ENCODE data around the gene DAP.
A peak's percentile ranks its signal among the peaks of the same experiment; 100 is the strongest.
"Not testable (repeated sequence)": the region's sequence is repeated elsewhere in the genome, so short reads cannot be mapped to it uniquely, and the experiment has no call there.

DAP gene, protein sequence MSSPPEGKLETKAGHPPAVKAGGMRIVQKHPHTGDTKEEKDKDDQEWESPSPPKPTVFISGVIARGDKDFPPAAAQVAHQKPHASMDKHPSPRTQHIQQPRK

DNA sequence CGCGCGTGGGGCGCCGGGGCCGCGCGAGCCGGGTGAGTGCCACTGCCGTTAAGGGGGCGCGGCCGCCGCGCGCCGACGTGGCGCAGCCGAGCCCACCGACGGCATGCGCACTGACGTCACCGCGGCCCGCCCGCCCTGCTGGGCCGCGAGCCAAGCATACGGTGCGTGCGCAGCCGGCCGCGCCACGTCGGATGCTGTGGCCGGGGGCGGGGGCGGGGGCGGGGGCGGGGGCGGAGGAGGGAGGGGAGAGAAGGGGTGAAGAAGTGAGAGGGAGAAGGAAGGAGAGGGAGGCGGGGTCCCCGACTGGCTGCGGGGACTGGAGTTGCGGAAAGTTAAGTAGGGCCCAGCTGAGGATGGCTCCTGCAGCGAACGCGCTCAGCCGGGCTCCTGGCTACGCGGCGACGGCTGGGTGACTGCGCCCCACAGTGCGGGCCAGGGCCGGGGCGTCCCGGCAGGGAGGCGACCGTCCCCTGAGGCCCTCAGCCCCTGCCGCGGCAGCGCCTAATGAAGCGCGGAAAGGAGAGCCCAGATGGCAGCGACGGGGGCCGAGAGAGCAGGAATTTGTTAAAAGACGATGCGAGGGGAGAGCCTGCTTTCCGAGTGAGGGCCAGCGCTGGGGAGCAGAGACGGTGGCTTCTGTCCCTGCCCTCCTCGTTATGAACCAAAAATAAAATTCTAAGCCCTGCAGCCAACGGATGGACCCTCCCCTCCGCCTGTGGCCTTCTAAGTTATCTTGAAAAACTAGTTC, at the start of gene DAP:
DAP (minus strand) TSS at position 50 of the 748 bp plus-strand sequence. CDS start 166 bp downstream, outside the sequence.
- DNase-seq: peak; percentile 76 to 81

DNA sequence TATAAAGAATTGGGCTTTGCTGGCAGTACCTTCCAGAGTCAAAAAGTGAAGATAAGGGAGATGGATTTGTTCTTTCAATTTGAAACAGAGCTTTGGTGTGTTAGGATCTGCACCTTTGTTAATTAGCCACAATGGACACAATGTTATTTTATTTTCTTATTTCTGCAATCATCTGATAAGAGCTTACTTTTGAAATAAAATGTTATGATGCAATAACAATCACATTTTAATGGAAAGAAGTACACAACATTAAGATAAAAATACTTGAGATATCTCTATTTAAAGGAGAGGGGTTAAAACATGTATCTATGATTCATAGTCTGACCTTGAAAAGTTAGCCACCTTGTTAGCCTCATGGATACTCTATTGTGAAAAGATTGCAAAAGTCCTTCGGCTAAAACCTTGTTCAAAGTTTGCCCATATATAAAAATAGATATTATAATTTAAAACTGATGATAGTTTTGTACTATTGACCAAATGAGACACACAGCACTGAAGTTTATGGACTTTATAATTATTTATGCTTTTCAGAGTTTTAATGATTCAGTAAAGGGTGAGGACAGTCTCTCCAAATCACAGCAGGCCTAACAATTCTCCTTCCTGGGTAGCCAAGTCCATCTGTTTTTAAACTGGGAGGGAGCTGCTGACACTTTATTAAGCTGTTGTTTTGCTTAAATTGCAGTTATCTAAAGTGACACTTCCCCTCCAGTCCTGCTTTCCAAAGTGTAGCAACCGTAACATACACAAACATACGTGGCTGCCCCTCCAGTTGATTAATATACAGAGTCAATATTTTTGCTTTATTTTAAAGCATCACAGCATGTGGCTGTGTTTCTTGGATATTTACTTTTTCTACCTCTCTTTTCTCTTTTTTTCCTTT, 47.6 kb upstream of the DAP start:
- DNase-seq: no peak

DNA sequence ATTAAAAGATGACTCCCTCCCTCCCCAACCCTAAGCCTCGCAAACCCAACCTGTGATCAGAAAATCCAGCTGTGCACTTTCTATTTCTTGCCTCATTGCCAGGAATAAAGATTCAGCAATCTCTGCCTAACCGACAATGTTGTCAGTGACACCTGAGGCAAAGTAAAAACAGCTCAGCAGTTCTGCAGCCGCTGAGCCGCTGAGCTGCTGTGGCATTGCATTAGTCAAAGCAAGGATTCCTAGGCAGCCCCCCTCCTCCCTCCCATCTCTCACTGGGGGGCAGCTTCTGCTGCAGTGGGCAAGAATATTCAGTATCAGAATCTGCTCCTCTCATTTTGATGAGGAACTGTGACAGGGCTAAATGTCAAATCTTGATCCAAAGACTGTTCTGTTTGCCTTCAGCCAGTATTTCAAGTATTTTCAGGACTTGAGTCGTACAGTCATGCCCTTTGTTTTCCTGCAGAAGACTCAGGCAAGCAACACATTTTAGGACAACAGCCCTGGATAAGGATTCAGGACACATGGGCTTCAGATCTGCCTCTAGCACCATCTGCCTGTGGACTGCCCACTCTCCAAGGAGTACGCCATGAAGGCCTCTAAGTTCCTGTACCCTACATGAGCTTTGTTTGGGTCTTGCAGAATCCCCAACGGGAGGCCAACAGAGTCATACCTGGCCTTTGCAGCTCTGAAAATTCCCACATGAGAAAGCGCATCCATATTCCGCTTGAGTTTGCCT, 41.1 kb upstream of the DAP start:
- DNase-seq: no peak

DNA sequence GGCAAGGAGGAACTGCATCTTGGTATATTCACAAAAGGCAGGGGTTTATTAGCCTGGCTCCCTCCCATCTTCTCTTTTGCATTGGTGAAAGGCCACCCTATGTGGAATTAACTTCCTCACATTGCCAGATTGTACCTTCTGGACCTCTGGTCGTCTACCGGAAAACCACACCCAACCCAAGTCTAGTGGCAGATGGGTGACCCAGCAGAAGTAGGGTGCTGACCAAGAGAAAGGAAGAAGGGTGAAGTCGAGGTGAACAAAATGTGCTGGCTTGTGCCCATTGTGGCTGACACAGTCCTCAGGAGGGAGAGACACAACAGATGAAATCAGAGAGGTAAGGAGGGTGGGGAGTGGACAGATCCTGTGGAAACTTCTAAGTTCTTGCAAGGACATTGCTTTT, 39.8 kb upstream of the DAP start:
- DNase-seq: peak; percentile 78 to 80

DNA sequence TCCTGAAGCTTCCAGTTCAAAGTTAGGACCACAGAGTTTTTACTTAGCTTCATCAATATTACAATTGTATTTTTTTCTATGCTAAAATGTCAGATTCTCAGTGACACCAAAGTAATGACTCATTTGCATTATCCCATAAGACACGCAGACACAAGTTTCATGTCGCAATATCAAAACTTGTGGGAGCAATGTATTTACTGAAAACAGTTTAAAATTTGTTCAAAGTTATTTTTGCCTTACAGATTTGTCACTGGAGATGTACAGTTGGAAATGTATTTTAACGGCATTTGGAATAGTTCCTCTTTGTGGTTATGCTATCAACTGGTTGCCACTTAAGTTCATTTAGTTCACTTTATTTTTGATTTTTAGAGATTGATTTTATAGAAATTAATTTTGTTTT, 36.2 kb upstream of the DAP start:
- peak; percentile 52 to 56 for DNase-seq

DNA sequence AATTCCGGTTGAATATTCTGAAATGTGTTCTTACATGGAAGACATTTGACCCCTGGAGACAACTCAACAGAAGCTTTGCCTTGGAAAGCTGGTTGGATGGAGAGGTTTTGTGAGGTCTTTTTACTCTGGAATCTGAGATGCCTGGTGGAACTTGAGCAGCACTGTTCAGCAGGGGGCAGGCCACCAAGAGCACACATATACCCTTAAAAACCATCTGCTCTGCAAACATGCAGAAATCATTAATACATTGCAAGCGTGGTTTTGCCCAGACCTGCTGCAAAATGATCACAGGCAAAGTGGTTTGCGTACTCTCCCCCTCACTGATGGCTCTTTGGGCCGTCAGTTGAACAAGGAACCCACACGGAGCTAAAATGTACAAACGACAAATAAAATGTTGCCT, 32.8 kb upstream of the DAP start:
- no peak for DNase-seq

DNA sequence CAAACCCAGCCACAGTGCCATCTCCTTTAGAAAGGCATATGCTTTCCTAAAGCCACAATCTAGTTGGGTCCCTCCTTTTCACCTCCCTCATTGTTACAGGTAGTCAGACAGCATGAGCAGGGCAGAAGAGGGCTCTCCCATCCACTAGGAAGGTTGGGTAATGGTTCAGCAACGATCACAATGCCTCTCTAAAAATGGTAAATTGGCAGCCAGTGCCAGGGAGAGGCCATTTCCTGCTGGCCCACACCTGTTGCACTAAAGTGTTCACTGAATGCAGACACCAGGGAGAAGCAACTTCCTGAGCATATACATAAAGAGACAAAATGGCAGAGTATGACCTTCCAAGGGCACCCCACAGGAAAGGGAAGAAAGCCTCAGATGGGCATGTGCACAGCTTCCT, 31.3 kb upstream of the DAP start:
- DNase-seq: no peak

DNA sequence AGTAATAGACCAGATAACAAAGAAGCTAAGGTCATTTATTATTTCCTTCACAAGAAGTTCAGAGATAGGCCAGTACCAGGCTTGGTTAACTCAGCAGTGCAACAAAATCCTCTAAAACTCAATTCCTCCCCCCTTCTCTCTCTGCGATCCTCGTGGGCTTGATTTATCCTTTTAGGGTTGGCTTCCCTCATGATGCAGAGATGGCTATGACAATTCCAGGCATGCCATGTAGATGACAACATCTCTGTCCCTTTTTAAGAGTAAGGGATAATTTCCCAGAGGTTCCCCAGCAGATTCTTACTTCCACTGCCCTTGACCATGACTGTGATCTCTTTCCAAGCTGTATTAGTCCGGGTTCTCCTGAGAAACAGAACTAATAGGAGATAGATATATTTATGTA, 28.7 kb upstream of the DAP start:
- no peak for DNase-seq

DNA sequence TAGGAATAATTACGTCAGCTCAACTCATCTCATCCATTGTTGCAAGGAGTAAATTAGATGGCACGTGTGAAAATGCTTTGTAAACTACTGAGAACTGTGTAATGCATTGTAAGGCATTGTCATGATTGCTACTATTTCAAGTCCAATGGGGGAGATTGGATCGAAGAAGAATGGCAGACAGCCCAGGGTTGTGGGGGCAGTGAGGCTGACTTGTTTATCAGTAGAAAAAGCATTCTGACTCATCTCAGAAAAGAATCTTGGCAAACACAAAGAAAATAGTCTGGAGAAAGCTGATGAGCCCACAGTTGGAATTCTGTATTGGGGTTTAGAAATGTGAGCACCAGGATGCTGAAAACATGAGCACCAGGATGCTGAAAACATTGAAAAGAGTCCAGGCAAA, 28.0 kb upstream of the DAP start:
- DNase-seq: no peak

DNA sequence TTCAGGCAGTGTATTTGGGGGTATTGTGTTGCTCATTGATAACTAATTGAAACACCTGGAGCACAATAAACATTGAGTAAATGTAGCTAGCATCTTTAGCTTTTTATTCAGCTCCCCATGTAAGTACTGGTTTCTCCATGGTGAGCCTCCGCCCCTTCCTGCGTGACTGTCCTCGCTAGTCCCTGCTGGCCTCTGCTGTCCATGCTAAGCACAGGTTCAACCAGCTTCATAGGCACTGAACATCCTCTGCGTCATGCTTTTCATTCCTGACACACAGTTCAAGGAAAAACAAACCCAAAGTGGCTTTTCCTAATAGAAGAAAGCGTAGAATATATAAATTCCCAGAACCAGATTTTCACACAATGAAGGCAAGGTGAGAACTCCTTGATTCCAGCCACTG, 27.3 kb upstream of the DAP start:
- DNase-seq: no peak

DNA sequence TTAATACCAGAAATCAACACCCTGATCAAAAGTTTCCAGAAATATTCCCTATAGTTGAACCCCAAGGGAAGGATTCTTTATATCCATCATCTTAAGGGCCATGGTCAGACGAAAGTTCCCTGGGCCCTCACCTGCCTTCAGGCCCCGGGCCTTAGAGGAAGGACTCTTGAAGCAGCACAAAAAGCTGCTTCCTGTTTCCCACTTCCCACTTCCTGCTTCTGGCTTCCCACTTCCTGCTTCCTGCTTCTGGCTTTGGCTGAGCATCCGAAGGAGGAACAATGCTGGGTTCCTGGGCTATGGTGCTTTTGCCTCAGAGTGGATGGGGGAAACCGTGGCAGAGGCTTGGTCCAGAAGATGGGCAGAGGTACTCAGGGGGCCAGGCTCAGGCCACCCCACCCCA, 25.8 kb upstream of the DAP start:
- no peak for DNase-seq

DNA sequence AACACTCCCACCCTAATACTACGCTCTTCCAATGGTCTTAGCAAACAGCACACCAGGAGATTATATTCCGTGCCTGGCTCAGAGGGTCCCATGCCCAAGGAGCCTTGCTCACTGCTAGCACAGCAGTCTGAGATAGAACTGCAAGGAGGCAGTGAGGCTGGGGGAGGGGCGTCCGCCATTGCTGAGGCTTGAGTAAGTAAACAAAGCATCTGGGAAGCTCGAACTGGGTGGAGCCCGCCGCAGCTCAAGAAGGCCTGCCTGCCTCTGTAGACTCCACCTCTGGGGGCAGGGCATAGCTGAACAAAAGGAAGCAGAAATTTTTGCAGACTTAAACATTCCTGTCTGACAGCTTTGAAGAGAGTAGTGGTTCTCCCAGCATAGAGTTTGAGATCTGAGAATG, 19.2 kb upstream of the DAP start:
- not testable (repeated sequence) for DNase-seq

DNA sequence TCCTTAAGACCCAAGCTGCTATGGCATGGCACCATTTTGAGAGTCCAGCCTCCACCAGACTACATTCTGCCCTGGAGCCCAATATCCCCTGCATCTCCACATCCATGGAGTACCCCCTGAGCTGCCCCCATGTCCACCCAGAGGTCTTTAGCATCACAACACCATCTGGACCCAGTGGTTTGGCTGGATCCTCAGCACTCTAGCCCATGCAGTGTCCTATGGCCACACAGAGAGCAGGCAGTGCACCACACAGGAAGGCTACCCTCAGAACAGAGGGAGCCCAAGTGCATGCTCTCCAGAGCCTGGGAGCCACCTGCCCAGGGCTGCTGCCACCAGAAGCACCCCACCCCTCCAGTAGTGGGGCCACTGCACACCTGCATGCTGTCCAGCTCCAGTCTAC, 18.6 kb upstream of the DAP start:
- no peak for DNase-seq

DNA sequence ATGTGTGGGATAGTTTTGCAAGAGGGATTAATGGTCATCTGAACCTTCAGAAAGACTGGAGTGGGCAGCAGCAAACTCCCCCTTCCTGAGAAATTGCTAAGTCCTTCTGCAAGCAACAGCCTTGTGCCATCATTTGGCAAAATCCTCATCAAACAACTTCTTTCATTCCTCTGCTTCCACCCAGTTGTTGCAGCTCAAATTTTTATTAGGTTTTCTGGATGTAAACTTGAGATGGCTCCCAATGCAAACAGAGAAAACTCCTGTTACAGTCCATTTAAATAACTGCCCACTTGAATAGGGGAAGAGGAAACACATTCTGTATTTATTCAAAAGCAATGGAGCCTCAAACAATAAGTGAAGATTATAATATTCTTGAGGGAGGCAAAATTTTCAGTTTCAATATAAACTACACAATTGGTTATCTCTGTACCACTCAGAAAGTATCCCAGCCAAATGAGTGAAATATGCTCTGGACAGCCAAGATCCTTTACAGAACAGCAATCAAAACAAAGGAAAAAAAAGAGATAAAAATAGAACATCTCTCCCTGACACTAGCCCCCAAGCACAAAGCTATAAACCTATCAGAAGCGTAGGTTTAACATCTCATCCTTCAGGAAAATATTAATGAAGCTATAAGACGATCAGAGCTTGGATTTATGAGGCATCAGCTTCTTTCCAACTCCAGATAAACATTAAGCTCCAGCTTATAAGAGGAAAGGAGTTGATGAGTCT, 17.3 kb upstream of the DAP start:
- no peak for DNase-seq

DNA sequence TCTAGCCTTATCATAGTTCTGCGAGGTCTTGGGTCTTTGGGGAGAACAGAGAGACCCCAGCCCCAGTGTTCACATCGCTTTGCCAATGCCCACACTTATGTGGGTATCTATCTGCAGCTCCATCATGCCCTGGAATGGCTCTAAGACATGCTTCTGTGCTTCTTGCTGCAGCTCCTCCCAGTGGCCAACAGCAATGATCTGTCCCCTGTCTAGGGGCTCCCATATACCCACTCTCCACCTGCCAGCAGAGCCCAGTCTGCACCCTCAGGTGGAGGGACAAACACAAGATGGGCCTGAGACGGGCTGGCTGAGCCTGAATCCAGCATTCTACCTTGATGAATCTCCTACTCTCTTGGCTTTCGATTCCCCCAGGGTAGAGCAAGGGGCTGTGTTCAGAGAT, 14.6 kb upstream of the DAP start:
- no peak for DNase-seq

DNA sequence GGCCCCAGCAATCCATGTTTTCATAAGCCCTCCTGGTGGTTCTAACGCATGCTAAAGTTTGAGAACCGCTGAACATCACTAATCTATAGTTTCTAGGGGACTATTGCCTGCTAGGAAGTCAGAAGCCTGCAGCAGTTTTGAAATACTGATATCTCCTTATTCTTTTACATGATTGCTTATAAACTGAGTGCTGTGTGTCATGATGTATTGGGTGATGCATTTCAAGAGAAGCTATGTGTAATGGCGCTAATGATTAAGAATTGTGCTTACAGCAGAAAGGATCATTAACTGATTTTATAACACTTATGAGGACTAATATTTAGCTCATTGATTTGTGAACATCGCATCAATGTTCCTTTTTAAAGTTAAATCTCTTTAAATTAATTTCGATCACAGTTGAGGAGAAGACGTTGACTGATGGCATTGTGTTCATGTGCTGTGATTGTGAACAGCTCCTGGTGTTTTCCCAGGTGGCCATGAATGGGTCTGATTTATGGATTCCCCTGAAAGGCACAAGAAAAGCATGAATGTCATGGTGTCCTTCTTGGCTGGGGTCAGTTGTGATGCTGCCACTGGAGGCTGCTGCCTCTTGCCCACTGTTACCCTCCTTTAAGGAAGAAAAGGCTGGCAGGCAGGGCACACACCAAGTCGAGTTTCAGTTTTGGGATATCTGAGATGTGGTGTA, 12.0 kb upstream of the DAP start:
- DNase-seq: no peak

DNA sequence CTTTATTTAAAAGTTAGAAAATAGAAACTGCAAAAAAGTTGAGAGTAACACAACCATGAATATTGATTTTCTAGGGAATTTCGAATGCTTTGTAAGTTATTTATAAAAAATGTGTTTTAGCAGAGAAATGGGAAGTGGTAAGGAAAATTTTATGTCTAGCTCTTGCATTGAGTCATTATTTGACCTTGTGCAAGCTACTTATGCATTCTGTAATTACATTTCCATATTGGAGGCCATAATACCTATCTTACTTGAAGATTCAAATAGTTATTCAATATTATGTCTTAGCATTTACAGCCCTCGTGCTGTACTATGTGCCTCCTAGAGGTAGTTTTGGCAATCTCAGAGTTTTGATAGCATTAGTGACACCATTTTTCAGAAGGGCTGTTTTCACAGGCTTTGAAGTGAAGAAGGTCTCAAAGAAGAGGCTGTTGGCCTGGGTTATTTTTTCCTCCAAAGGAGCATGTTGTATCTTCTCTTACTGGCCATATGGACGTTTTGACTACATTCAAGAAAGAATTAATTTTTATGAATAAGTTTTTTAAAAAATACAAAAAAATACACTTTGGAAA, 7.4 kb upstream of the DAP start:
- peak; percentile 39 to 54 for DNase-seq

DNA sequence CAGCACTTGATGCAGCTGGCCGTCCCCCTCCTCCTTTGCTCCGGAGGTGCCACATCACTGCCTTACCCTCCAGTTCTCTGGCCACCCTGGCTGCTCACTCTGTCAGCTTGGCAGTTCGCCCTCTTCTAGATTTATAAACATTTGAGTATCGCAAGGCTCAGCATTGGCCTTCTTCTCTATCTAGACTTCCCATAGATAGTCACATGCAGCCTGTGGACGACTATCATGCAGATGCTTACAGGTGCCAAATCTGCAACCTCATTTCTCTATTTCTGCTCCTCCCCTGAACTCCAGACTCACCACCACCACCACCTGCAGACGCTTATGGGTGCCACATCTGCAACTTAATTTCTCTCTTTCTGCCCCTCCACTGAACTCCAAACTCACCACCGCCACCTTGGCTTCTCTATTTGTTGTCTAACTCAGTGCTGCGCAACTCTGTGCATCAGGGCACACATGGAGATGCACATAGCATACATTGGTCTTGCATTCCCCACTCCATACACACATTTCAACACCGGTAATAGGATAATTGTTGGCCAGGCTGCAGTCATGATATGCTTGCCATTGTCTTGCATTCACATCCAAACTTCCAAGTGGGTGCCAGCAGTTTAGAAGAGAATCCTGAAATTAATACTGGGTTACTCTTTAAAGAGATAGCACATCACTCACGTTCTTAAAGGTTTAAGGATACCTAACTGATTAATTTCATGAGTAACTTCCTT, 1.9 kb upstream of the DAP start:
- DNase-seq: peak in 1 of 2 experiments; percentile 24

DNA sequence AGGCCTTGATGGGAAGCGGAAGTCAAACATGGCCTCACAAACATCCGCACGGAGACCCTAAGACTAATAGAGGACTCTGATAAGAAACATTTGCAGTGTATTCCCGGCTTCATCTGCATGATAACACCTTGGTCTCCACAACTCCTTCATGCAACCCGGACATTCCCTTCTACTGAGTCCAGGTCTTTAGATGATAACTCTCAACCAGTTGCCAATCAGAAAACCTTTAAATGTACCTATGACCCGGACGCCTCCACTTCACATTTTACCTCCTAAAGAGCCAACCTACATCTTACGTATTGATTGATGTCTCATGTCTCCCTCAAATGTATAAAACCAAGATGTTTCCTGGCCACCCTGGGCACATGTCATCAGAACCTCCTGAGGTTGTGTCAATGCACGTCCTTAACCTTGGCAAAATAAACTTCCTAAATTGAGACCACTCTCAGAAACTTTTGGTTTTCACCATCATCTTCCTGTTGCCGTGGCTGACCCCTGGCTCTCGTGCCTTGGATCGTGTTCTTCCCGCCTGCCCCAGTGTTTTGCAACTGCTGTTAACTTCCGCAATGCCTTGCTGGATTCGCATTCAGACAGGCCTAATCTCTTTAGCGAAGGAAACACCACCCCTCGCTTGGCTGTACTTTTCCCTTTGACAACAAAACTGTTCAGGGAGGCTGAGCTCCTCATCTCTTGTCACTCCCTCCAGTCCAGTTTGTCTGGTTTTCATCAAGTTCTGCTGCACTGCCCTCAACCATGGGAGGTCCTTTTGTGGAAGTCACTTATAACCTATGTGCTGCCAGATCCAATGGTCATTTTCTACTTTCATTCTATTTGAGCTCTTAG, 1.1 kb upstream of the DAP start:
- peak; percentile 76 to 78 for DNase-seq

DNA sequence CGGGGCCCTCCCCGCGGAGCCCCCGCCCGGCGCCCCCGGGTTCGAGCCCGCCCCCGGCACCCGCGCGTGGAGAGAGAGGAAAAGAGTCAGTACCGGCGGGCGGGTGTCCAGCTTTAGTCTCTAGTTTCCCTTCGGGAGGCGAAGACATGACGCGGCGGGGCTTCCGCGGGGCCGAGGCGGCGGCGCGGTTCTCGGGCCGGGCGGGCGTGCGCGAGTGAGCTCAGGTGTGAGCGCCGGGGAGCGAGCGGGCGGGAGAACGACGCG, 181 bp downstream of the DAP start:
- no peak for DNase-seq

All from AML-193 (cell line).